GM12878 (cell line): ENCODE data around the gene CXADR. TPM values are rescaled to one million over a fixed set of nuclear protein-coding genes. Genes with fewer than 3 reads are reported as not detected.

Experiments
- ATAC-seq: fragments of 200-7000 bp; cut with Tn5 transposase; 3 replicates; pipeline ENCODE4 v1.9.1; 2020; ENCODE audit warnings: mild to moderate bottlenecking, moderate library complexity
- BruUV-seq: library from RNA; stranded (reverse); fragments of 400-500 nt; replicated peaks from 2 replicates; lab custom pipeline; 2021; lab: Mats Ljungman, UMichigan
- CTCF ChIA-PET: fragments of 300-600 bp; sonication (Branson Sonifier 250); formaldehyde crosslinking; extraction: SDS; loops from one replicate; lab custom pipeline; 2021; ENCODE audit warnings: inconsistent platforms; lab: Yijun Ruan, JAX
- POLR2A ChIA-PET: fragments of 350-600 bp; formaldehyde crosslinking; extraction: SDS; loops from one replicate; lab custom pipeline; 2021; ENCODE audit warnings: inconsistent platforms; lab: Charles Lee
- RAD21 ChIA-PET: fragments of 300-600 bp; sonication (Branson Sonifier 250); formaldehyde crosslinking; loops from one replicate; lab custom pipeline; 2023; ENCODE audit warnings: antibody characterized with exemption; ENCODE audit not compliant: unreplicated experiment; lab: Charles Lee
- SMC1A ChIA-PET: fragments of 300-600 bp; sonication (Branson Sonifier 250); formaldehyde crosslinking; loops from one replicate; lab custom pipeline; 2023; ENCODE audit not compliant: unreplicated experiment, uncharacterized antibody; lab: Charles Lee
- DNase-seq: peaks from one replicate; pipeline ENCODE4 v3.0.0-alpha.2; 2011; ENCODE audit warnings: low read depth, low spot score
- FAIRE-seq: peaks from 3 replicates; lab custom pipeline; 2011; peaks lifted over from hg19 to GRCh38; lab: Jason Lieb, UNC
- H2AFZ ChIP-seq: 2 replicates; pipeline ENCODE4 v1.6.0; 2011; ENCODE audit warnings: low read depth, low read length, control low read depth; ENCODE audit not compliant: control insufficient read depth
- H3K27ac ChIP-seq: 2 replicates; pipeline ENCODE4 v1.5.1; 2011; ENCODE audit warnings: control low read depth; ENCODE audit not compliant: control insufficient read depth, insufficient read depth
- H3K27me3 ChIP-seq, 2 experiments: replicated peaks in 1 of 2; 2 replicates each; pipeline versions ENCODE4 v1.6.0 to v1.6.1; 2011; ENCODE audit warnings: low read length in 1 of 2; ENCODE audit not compliant: control insufficient read depth in 2 of 2, insufficient read depth in 2 of 2
- H3K36me3 ChIP-seq, 2 experiments: 2 replicates each; pipeline ENCODE4 v1.5.1; 2011; ENCODE audit warnings: low read length in 1 of 2; ENCODE audit not compliant: control insufficient read depth in 2 of 2, insufficient read depth in 2 of 2
- H3K4me1 ChIP-seq: 2 replicates; pipeline ENCODE4 v1.6.1; 2011; ENCODE audit warnings: mild to moderate bottlenecking, low read length, moderate library complexity, mixed read lengths; ENCODE audit not compliant: control insufficient read depth, insufficient read depth
- H3K4me2 ChIP-seq: 2 replicates; pipeline ENCODE4 v1.6.0; 2011; ENCODE audit warnings: control low read depth; ENCODE audit not compliant: control insufficient read depth, insufficient read depth
- H3K4me3 ChIP-seq: fragments of 200-600 bp; sonication (generic); 2 replicates; pipeline ENCODE4 v1.5.1; 2016
- H3K79me2 ChIP-seq: 2 replicates; pipeline ENCODE4 v1.6.0; 2011; ENCODE audit warnings: low read length; ENCODE audit not compliant: control insufficient read depth, insufficient read depth
- H3K9ac ChIP-seq: 2 replicates; pipeline ENCODE4 v1.8.0; 2011; ENCODE audit warnings: low read length, control low read depth, mixed read lengths; ENCODE audit not compliant: control insufficient read depth, insufficient read depth
- H3K9me3 ChIP-seq: replicated peaks from 3 replicates; pipeline ENCODE4 v1.5.1; 2011; ENCODE audit warnings: mild to moderate bottlenecking, low read length; ENCODE audit not compliant: control insufficient read depth, insufficient read depth
- H4K20me1 ChIP-seq: 2 replicates; pipeline ENCODE4 v1.6.0; 2011; ENCODE audit not compliant: control insufficient read depth, insufficient read depth
- EGR1 ChIP-seq, 2 experiments: IDR thresholded peaks; 1 replicate in 1 of 2; 2 replicates in 1 of 2; pipeline ENCODE4 v1.6.1; 2011 to 2012; ENCODE audit warnings: low read depth in 2 of 2, low read length in 2 of 2, borderline replicate concordance in 1 of 2, mild to moderate bottlenecking in 1 of 2, moderate library complexity in 1 of 2
- ESRRA ChIP-seq: IDR thresholded peaks from 2 replicates; pipeline ENCODE4 v1.6.1; 2012; ENCODE audit warnings: mild to moderate bottlenecking, low read length, improper control_type of control experiment
- GATAD2B ChIP-seq: fragments of 450-650 bp; conservative IDR thresholded peaks from 2 replicates; pipeline ENCODE4 v1.6.1; 2017; ENCODE audit warnings: low read depth, mild to moderate bottlenecking, moderate library complexity
- KLF5 ChIP-seq: fragments of 450-650 bp; IDR thresholded peaks from 2 replicates; pipeline ENCODE4 v1.6.1; 2014; ENCODE audit warnings: mild to moderate bottlenecking; ENCODE audit not compliant: partially characterized antibody
- MTA3 ChIP-seq: IDR thresholded peaks from 2 replicates; pipeline ENCODE4 v1.6.1; 2012; ENCODE audit warnings: low read length, inconsistent platforms, borderline replicate concordance
- NKRF ChIP-seq: fragments of 450-650 bp; conservative IDR thresholded peaks from 2 replicates; pipeline ENCODE4 v1.6.1; 2017; ENCODE audit warnings: mild to moderate bottlenecking, moderate library complexity
- NRF1 ChIP-seq: conservative IDR thresholded peaks from 2 replicates; pipeline ENCODE4 v1.6.1; 2011; ENCODE audit warnings: mild to moderate bottlenecking, low read depth, low read length, improper control_type of control experiment
- POLR2AphosphoS2 ChIP-seq: IDR thresholded peaks from 2 replicates; pipeline ENCODE4 v1.6.1; 2011; ENCODE audit warnings: low read depth, mild to moderate bottlenecking, low read length, improper control_type of control experiment, moderate library complexity
- RB1 ChIP-seq: fragments of 450-650 bp; formaldehyde crosslinking; IDR thresholded peaks from 2 replicates; pipeline ENCODE4 v1.6.1; 2017; ENCODE audit warnings: mild to moderate bottlenecking, borderline replicate concordance
- RBBP5 ChIP-seq: fragments of 200-600 bp; sonication (generic); conservative IDR thresholded peaks from 2 replicates; pipeline ENCODE4 v1.6.1; 2016
- RFX5 ChIP-seq: IDR thresholded peaks from 2 replicates; pipeline ENCODE4 v1.6.1; 2011; ENCODE audit warnings: low read depth, low read length, improper control_type of control experiment
- SREBF2 ChIP-seq: IDR thresholded peaks from 2 replicates; pipeline ENCODE4 v1.6.1; 2012; ENCODE audit warnings: mild to moderate bottlenecking, low read length
- SRF ChIP-seq, 2 experiments: IDR thresholded peaks; 2 replicates each; pipeline ENCODE4 v1.6.1; 2011; ENCODE audit warnings: low read depth in 2 of 2, low read length in 2 of 2, mild to moderate bottlenecking in 1 of 2, moderate library complexity in 1 of 2
- SUPT20H ChIP-seq: IDR thresholded peaks from 2 replicates; pipeline ENCODE4 v1.6.1; 2011; ENCODE audit warnings: low read depth, mild to moderate bottlenecking, low read length, moderate library complexity, borderline replicate concordance; ENCODE audit not compliant: control insufficient read depth
- ZBTB4 ChIP-seq: fragments of 450-650 bp; formaldehyde crosslinking; IDR thresholded peaks from 2 replicates; pipeline ENCODE4 v1.4.0; 2022; ENCODE audit warnings: mild to moderate bottlenecking, moderate library complexity
- WGBS: methylation state at CpG from one replicate; pipeline ENCODE4 v1.1.6; 2016; ENCODE audit warnings: low lambda C conversion rate; ENCODE audit not compliant: insufficient replicate concordance, insufficient coverage; ENCODE audit errors: missing lambda C conversion rate; 5-methylcytosine and 5-hydroxymethylcytosine counted together
- in situ Hi-C: fragments of 300-500 bp; cut with MboI; formaldehyde crosslinking; loops from 9 replicates; pipeline ENCODE4 v1.14.3; 2018; ENCODE audit warnings: mixed read lengths
- intact Hi-C: fragments of 100-400 bp; cut with micrococcal nuclease; formaldehyde crosslinking; loops from one replicate; pipeline ENCODE4 v1.14.2; 2022; ENCODE audit not compliant: unreplicated experiment
- polyA plus RNA-seq, 11 experiments: library from polyadenylated mRNA; depleted of rRNA in 4 of 11; unstranded in 6 of 11; stranded (reverse) in 5 of 11; fragments of >200 nt; fragmentation: Nextera tagmentation in 4 of 11; fragmentation: Illumina TruSeq in 1 of 11; extraction: Ambion mirVana in 4 of 11; extraction: Trizol in 1 of 11; gene quantifications; 1 replicate in 1 of 11; 2 replicates in 10 of 11; pipeline versions ENCODE4 v1.2.1 to v1.2.3, GENCODE V29; 2011 to 2016; ENCODE audit warnings: inconsistent platforms in 2 of 11, missing spikeins in 2 of 11, low read depth in 1 of 11
- total RNA-seq, 4 experiments: library from RNA; depleted of rRNA in 3 of 4; stranded (reverse); fragments of >200 nt in 3 of 4; fragmentation: Illumina TruSeq in 1 of 4; extraction: Trizol in 1 of 4; gene quantifications; 2 replicates each; pipeline versions ENCODE4 v1.2.1 to v1.2.3, GENCODE V29; 2013 to 2021
- TF ChIP-seq, protein P1 (sequence below): fragments of 450-650 bp; IDR thresholded peaks from 2 replicates; pipeline ENCODE4 v1.6.1; 2017; ENCODE audit warnings: mild to moderate bottlenecking, low read depth, inconsistent platforms; ENCODE audit not compliant: poor library complexity, severe bottlenecking
- TF ChIP-seq, protein P2 (sequence below): IDR thresholded peaks from 2 replicates; pipeline ENCODE4 v1.6.1; 2011; ENCODE audit warnings: low read depth, mild to moderate bottlenecking, low read length, moderate library complexity, borderline replicate concordance; ENCODE audit errors: extremely low read depth

Gene CXADR
- total and polyA plus RNA-seq, 10 of the 15 experiments (the other 5 are each of a cell fraction or from before 2014, with no cell fraction given): 0.01 to 0.64 (median 0.13) TPM

GRCh38 chr21:17580319-17580718, 67.5 kb downstream of the CXADR start:
- RAD21 ChIA-PET: no interaction called here
- no peak for ATAC-seq
- Histone ChIP-seq H3K79me2 (no peaks in the 10 kb centered on the region), H3K4me3 (no peak overlapping the region), H2AFZ (no peak overlapping the region), H3K27ac (no peak overlapping the region), H3K4me1 (no peaks in the 10 kb centered on the region), H4K20me1 (no peaks in the 10 kb centered on the region), H3K9me3 (no peaks in the 10 kb centered on the region), H3K27me3 (no peaks in the 10 kb centered on the region), H3K9ac (no peak overlapping the region), H3K4me2 (no peak overlapping the region), H3K36me3 (no peaks in the 10 kb centered on the region)
- in situ Hi-C loops (no loop called here), intact Hi-C loops (no loop called here)
- no TSS peak for BruUV-seq
- SMC1A ChIA-PET: no interaction called here
- no peak for DNase-seq
- no peak for FAIRE-seq
- TF ChIP-seq ESRRA: no peak
- TF ChIP-seq, protein P1, sequence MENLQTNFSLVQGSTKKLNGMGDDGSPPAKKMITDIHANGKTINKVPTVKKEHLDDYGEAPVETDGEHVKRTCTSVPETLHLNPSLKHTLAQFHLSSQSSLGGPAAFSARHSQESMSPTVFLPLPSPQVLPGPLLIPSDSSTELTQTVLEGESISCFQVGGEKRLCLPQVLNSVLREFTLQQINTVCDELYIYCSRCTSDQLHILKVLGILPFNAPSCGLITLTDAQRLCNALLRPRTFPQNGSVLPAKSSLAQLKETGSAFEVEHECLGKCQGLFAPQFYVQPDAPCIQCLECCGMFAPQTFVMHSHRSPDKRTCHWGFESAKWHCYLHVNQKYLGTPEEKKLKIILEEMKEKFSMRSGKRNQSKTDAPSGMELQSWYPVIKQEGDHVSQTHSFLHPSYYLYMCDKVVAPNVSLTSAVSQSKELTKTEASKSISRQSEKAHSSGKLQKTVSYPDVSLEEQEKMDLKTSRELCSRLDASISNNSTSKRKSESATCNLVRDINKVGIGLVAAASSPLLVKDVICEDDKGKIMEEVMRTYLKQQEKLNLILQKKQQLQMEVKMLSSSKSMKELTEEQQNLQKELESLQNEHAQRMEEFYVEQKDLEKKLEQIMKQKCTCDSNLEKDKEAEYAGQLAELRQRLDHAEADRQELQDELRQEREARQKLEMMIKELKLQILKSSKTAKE: no peak
- TF ChIP-seq EGR1 (IDR thresholded peaks at IDR 0.05; ENCODE audit: borderline replicate concordance in 1 of 2, low read depth in 2 of 2, low read length in 2 of 2): no peak
- no peak for TF ChIP-seq NRF1
- TF ChIP-seq SUPT20H: no peak
- no peak for TF ChIP-seq RB1
- TF ChIP-seq NKRF: no peak
- TF ChIP-seq GATAD2B: no peak
- no peak for TF ChIP-seq SRF (IDR thresholded peaks at IDR 0.05; ENCODE audit: low read depth in 2 of 2, low read length in 2 of 2)
- no peak for TF ChIP-seq SREBF2
- no peak for TF ChIP-seq RBBP5
- TF ChIP-seq MTA3: no peak
- TF ChIP-seq RFX5: no peak
- no peak for TF ChIP-seq KLF5
- TF ChIP-seq, protein P2, sequence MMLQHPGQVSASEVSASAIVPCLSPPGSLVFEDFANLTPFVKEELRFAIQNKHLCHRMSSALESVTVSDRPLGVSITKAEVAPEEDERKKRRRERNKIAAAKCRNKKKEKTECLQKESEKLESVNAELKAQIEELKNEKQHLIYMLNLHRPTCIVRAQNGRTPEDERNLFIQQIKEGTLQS: no peak
- no peak for TF ChIP-seq ZBTB4 (CRISPR knock-in tag)
- TF ChIP-seq POLR2AphosphoS2: no peak
- POLR2A ChIA-PET: no interaction called here
- WGBS: 58% methylated on average over 8 of the region's 8 CpGs
- CTCF ChIA-PET: no interaction called here
